Astrocyte (in vitro differentiated cells and primary cell): ENCODE data around the gene COLQ. TPM values are rescaled to one million over a fixed set of nuclear protein-coding genes. Genes with fewer than 3 reads are reported as not detected.

ENCODE experiments used
- DNase-seq: peaks from one replicate; pipeline ENCODE4 v3.0.0-alpha.2; 2010; ENCODE audit warnings: low read depth
- FAIRE-seq: peaks from 2 replicates; lab custom pipeline; 2011; peaks lifted over from hg19 to GRCh38; lab: Jason Lieb, UNC
- H2AFZ ChIP-seq: 2 replicates; pipeline ENCODE4 v1.6.0; 2012; ENCODE audit warnings: low read depth, low read length, inconsistent platforms
- H3K27ac ChIP-seq: 2 replicates; pipeline ENCODE4 v1.5.1; 2011; ENCODE audit warnings: low read depth, low read length, inconsistent platforms
- H3K27me3 ChIP-seq: 2 replicates; pipeline ENCODE4 v1.6.0; 2011; ENCODE audit warnings: low read length, inconsistent platforms; ENCODE audit not compliant: insufficient read depth
- H3K36me3 ChIP-seq: 2 replicates; pipeline ENCODE4 v1.5.1; 2011; ENCODE audit warnings: low read length, inconsistent platforms; ENCODE audit not compliant: insufficient read depth
- H3K4me1 ChIP-seq: 2 replicates; pipeline ENCODE4 v1.5.1; 2011; ENCODE audit warnings: low read length, inconsistent platforms; ENCODE audit not compliant: insufficient read depth
- H3K4me2 ChIP-seq: 2 replicates; pipeline ENCODE4 v1.6.0; 2012; ENCODE audit warnings: low read length, inconsistent platforms
- H3K4me3 ChIP-seq: 2 replicates; pipeline ENCODE4 v1.5.1; 2011; ENCODE audit warnings: low read depth, mild to moderate bottlenecking, low read length, inconsistent platforms; ENCODE audit not compliant: insufficient read depth
- H3K79me2 ChIP-seq: 2 replicates; pipeline ENCODE4 v1.6.0; 2012; ENCODE audit warnings: mild to moderate bottlenecking, low read length, inconsistent platforms; ENCODE audit not compliant: insufficient read depth
- H3K9ac ChIP-seq: 2 replicates; pipeline ENCODE4 v1.6.0; 2012; ENCODE audit warnings: mild to moderate bottlenecking, low read length, inconsistent platforms
- H3K9me3 ChIP-seq: 2 replicates; pipeline ENCODE4 v1.5.1; 2012; ENCODE audit warnings: low read depth, mild to moderate bottlenecking, low read length, inconsistent platforms; ENCODE audit not compliant: insufficient read depth
- H4K20me1 ChIP-seq: 2 replicates; pipeline ENCODE4 v1.6.0; 2012; ENCODE audit warnings: low read length, inconsistent platforms; ENCODE audit not compliant: insufficient read depth
- H3K27ac Mint-ChIP-seq: one replicate; pipeline ENCODE4 v1.8.0; 2021; ENCODE audit warnings: mild to moderate bottlenecking, mixed read lengths; ENCODE audit not compliant: unreplicated experiment
- H3K27me3 Mint-ChIP-seq: one replicate; pipeline ENCODE4 v1.8.0; 2021; ENCODE audit warnings: low read depth, mixed read lengths; ENCODE audit not compliant: unreplicated experiment
- H3K36me3 Mint-ChIP-seq: one replicate; pipeline ENCODE4 v1.8.0; 2021; ENCODE audit warnings: low read depth, mixed read lengths; ENCODE audit not compliant: unreplicated experiment
- H3K4me1 Mint-ChIP-seq: one replicate; pipeline ENCODE4 v1.8.0; 2021; ENCODE audit warnings: low read depth, mixed read lengths; ENCODE audit not compliant: unreplicated experiment
- H3K4me3 Mint-ChIP-seq: one replicate; pipeline ENCODE4 v1.8.0; 2021; ENCODE audit warnings: mild to moderate bottlenecking, moderate library complexity, mixed read lengths; ENCODE audit not compliant: unreplicated experiment
- H3K9me3 Mint-ChIP-seq: one replicate; pipeline ENCODE4 v1.8.0; 2021; ENCODE audit warnings: mild to moderate bottlenecking, mixed read lengths; ENCODE audit not compliant: unreplicated experiment
- CTCF ChIP-seq: IDR thresholded peaks from 2 replicates; pipeline ENCODE4 v1.5.1; 2011; ENCODE audit warnings: low read depth, mild to moderate bottlenecking, inconsistent platforms, low read length, moderate library complexity; ENCODE audit not compliant: insufficient read depth
- EZH2 ChIP-seq: IDR thresholded peaks from 2 replicates; pipeline ENCODE4 v1.6.1; 2012; ENCODE audit warnings: mild to moderate bottlenecking, low read length, inconsistent platforms; ENCODE audit not compliant: insufficient read depth
- total RNA-seq: library from RNA; stranded (reverse); gene quantifications from 2 replicates; pipeline ENCODE4 v1.2.1, GENCODE V29; 2021

The COLQ gene
- total RNA-seq, 1 donor from 2014 or later = 1.2 TPM

DNA sequence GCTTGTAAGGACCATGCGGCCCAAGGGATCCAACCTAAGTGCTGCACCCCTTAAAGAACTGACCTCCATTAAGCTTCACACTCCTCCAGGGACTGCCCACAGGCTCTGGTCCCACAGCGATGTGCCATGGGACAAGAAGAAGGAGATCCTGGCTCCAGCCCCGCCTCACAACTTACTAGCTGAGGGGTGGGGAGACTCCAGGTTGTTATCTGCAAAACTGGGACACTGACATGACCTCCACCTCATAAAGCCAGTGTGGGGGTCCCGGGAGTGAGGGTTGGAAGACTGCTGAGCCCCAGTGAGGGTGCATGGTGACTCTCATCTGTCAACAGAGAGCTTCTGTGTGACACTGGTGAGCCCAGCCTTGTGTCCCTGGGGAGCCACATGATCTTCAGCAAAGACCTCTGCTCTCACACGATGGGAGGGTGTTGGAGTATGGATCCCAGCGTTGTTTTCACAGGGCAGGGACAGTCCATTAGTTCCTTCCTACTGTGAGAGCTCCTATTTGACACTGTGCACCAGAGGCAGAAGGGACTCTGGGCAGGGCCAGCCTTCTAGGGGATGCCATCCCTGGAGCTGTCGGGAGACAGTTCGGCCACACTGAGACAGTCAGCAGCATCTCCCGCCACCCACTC, 67.4 kb downstream of the COLQ start:
- Mint-ChIP-seq H3K27me3 (peaks cover 2% of the 10 kb centered on the region), H3K36me3 (peaks cover 4% of the 10 kb centered on the region), H3K4me3 (no peak overlapping the region), H3K4me1 (peaks cover 2% of the 10 kb centered on the region), H3K9me3 (no peaks in the 10 kb centered on the region), H3K27ac (no peak overlapping the region)
- H3K27me3 ChIP-seq = no peaks in the 10 kb centered on the region
- no peaks in the 10 kb centered on the region for H3K36me3 ChIP-seq
- no peaks in the 10 kb centered on the region for H3K9me3 ChIP-seq
- no peaks in the 10 kb centered on the region for H4K20me1 ChIP-seq
- no peak overlapping the region for H3K4me2 ChIP-seq
- FAIRE-seq = no peak
- DNase-seq = no peak
- no peak overlapping the region for H2AFZ ChIP-seq
- no peaks in the 10 kb centered on the region for H3K4me1 ChIP-seq
- H3K27ac ChIP-seq = no peak overlapping the region
- H3K9ac ChIP-seq = no peak overlapping the region
- TF ChIP-seq EZH2 (no peak), CTCF (no peak)
- H3K4me3 ChIP-seq = no peak overlapping the region
- no peaks in the 10 kb centered on the region for H3K79me2 ChIP-seq

DNA sequence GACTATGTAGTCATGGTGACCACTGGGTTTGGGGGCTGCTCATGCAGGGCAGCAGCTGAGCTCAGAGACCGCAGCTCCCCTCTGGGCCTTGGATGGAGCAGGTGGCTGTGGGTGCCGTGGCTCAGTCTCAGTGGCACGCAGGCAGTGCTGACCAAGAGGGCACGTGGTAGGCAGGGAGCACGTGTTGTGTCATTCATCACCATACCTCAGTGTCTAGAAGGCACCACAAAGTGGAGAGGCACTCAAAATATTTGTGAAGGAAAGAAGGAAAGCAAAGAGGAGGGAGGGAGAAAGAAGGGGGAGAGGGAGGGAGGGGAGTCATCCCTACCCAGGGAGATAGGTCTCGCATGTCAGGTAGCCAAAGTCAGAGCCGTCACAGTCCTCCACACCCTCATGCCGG, 68.0 kb downstream of the COLQ start:
- H3K27me3 ChIP-seq = no peaks in the 10 kb centered on the region
- DNase-seq (no peak), FAIRE-seq (no peak)
- H3K4me1 Mint-ChIP-seq = peaks cover 2% of the 10 kb centered on the region
- no peak overlapping the region for H3K4me3 ChIP-seq
- no peaks in the 10 kb centered on the region for H3K9me3 Mint-ChIP-seq
- H3K27ac Mint-ChIP-seq = no peak overlapping the region
- no peaks in the 10 kb centered on the region for H3K9me3 ChIP-seq
- no peak overlapping the region for H2AFZ ChIP-seq
- no peaks in the 10 kb centered on the region for H3K79me2 ChIP-seq
- H3K4me2 ChIP-seq = no peak overlapping the region
- peaks cover 2% of the 10 kb centered on the region for H3K27me3 Mint-ChIP-seq
- H3K27ac ChIP-seq = no peak overlapping the region
- no peak for TF ChIP-seq EZH2
- TF ChIP-seq CTCF = no peak
- no peaks in the 10 kb centered on the region for H4K20me1 ChIP-seq
- no peaks in the 10 kb centered on the region for H3K4me1 ChIP-seq
- no peak overlapping the region for H3K4me3 Mint-ChIP-seq
- H3K36me3 ChIP-seq = no peaks in the 10 kb centered on the region
- H3K9ac ChIP-seq = no peak overlapping the region
- H3K36me3 Mint-ChIP-seq = peaks cover 7% of the 10 kb centered on the region

DNA sequence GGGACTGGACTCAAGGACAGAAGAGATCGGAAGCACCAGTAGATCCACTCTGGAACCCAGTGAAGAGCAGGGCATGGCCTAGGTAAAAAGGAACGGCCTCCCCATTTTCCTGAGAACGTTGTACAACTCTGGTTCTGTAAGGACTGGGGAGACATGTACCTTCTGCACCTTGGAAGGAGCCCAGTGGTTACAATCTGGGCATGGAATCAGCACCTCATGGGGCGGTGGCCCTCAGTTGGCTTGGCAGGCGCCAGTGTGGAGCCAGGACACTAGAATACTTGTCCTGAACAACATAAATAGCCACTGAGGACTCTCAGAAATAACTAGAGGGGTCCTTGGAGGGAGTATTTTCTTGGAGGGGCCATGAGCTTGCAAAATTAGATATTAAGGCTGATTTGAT, 68.5 kb downstream of the COLQ start:
- Histone ChIP-seq H3K36me3 (no peaks in the 10 kb centered on the region), H3K27ac (no peak overlapping the region), H3K27me3 (no peaks in the 10 kb centered on the region), H3K9ac (no peak overlapping the region), H3K4me2 (no peak overlapping the region), H3K9me3 (no peaks in the 10 kb centered on the region), H3K4me1 (no peaks in the 10 kb centered on the region), H4K20me1 (no peaks in the 10 kb centered on the region), H2AFZ (no peak overlapping the region), H3K4me3 (no peak overlapping the region), H3K79me2 (no peaks in the 10 kb centered on the region)
- H3K27ac Mint-ChIP-seq = no peak overlapping the region
- TF ChIP-seq CTCF (no peak), EZH2 (no peak)
- FAIRE-seq = no peak
- no peak for DNase-seq
- H3K27me3 Mint-ChIP-seq = peaks cover 2% of the 10 kb centered on the region
- peaks cover 10% of the 10 kb centered on the region for H3K36me3 Mint-ChIP-seq
- no peak overlapping the region for H3K4me3 Mint-ChIP-seq
- no peaks in the 10 kb centered on the region for H3K9me3 Mint-ChIP-seq
- H3K4me1 Mint-ChIP-seq = peaks cover 2% of the 10 kb centered on the region
